GM23338 (cell line): ENCODE results near the gene GSTT4. TPM values are rescaled to one million over a fixed set of nuclear protein-coding genes. Genes with fewer than 3 reads are reported as not detected.

Experiments
- ATAC-seq: fragments of 200-7000 bp; cut with Tn5 transposase; 3 replicates; pipeline ENCODE4 v1.9.1; 2020
- DNase-seq: peaks from one replicate; pipeline ENCODE4 v3.0.0-alpha.2; 2015; ENCODE audit warnings: low spot score
- H2AFZ ChIP-seq: fragments of 200-600 bp; sonication (generic); 2 replicates; pipeline ENCODE4 v1.8.0; 2016; ENCODE audit warnings: antibody characterized with exemption, mild to moderate bottlenecking, moderate library complexity
- H3F3A ChIP-seq: fragments of 200-600 bp; sonication (generic); replicated peaks from 2 replicates; pipeline ENCODE4 v1.8.0; 2017; ENCODE audit warnings: antibody characterized with exemption, mixed run types, low read depth
- H3K27ac ChIP-seq: fragments of 200-600 bp; sonication (generic); 2 replicates; pipeline ENCODE4 v1.6.1; 2016; ENCODE audit warnings: low read depth
- H3K27me3 ChIP-seq: fragments of 200-600 bp; sonication (generic); 2 replicates; pipeline ENCODE4 v1.8.0; 2016; ENCODE audit warnings: mild to moderate bottlenecking, mixed run types, moderate library complexity; ENCODE audit not compliant: insufficient read depth
- H3K36me3 ChIP-seq: fragments of 200-600 bp; sonication (generic); 2 replicates; pipeline ENCODE4 v1.8.0; 2016; ENCODE audit warnings: mild to moderate bottlenecking; ENCODE audit not compliant: insufficient read depth
- H3K4me1 ChIP-seq: fragments of 200-600 bp; sonication (generic); 2 replicates; pipeline ENCODE4 v1.8.0; 2016; ENCODE audit warnings: mild to moderate bottlenecking, moderate library complexity; ENCODE audit not compliant: insufficient read depth
- H3K4me2 ChIP-seq: fragments of 200-600 bp; sonication (generic); 2 replicates; pipeline ENCODE4 v1.7.1; 2017; ENCODE audit warnings: mixed run types
- H3K4me3 ChIP-seq: fragments of 200-600 bp; sonication (generic); 2 replicates; pipeline ENCODE4 v1.6.1; 2016; ENCODE audit warnings: mixed run types
- H3K79me2 ChIP-seq: fragments of 200-600 bp; sonication (generic); replicated peaks from 2 replicates; pipeline ENCODE4 v1.8.0; 2017; ENCODE audit warnings: mild to moderate bottlenecking; ENCODE audit not compliant: insufficient read depth
- H3K9me2 ChIP-seq: fragments of 200-600 bp; sonication (generic); 2 replicates; pipeline ENCODE4 v1.8.0; 2017; ENCODE audit not compliant: insufficient read depth
- H4K20me1 ChIP-seq: fragments of 200-600 bp; sonication (generic); replicated peaks from 2 replicates; pipeline ENCODE4 v1.8.0; 2017; ENCODE audit warnings: mild to moderate bottlenecking; ENCODE audit not compliant: insufficient read depth
- H3K27ac Mint-ChIP-seq: 2 replicates; pipeline ENCODE4 v1.8.0; 2020; ENCODE audit warnings: inconsistent platforms, mild to moderate bottlenecking, moderate library complexity, mixed read lengths
- H3K27me3 Mint-ChIP-seq: 3 replicates; pipeline ENCODE4 v1.8.0; 2022; ENCODE audit warnings: low read depth, mild to moderate bottlenecking, moderate library complexity, mixed read lengths, inconsistent platforms; ENCODE audit not compliant: insufficient read depth, poor library complexity
- H3K36me3 Mint-ChIP-seq: 3 replicates; pipeline ENCODE4 v1.8.0; 2021; ENCODE audit warnings: low read depth, mild to moderate bottlenecking, inconsistent platforms, moderate library complexity, mixed read lengths
- H3K4me1 Mint-ChIP-seq: 3 replicates; pipeline ENCODE4 v1.8.0; 2020; ENCODE audit warnings: mild to moderate bottlenecking, inconsistent platforms, mixed read lengths
- H3K4me3 Mint-ChIP-seq: 3 replicates; pipeline ENCODE4 v1.8.0; 2021; ENCODE audit warnings: moderate library complexity, mild to moderate bottlenecking, inconsistent platforms, mixed read lengths
- H3K9me3 Mint-ChIP-seq: 3 replicates; pipeline ENCODE4 v1.8.0; 2020; ENCODE audit warnings: moderate library complexity, mild to moderate bottlenecking, inconsistent platforms, mixed read lengths
- CREB1 ChIP-seq: fragments of 250-450 bp; sonication (Bioruptor Pico); IDR thresholded peaks from 2 replicates; pipeline ENCODE4 v1.5.0; 2020; ENCODE audit warnings: low read depth, mild to moderate bottlenecking, moderate library complexity
- EZH2 ChIP-seq: fragments of 200-600 bp; sonication (generic); IDR thresholded peaks from one replicate; pipeline ENCODE4 v1.8.0; 2017; ENCODE audit warnings: antibody characterized with exemption, mild to moderate bottlenecking, low read depth; ENCODE audit not compliant: unreplicated experiment
- EZH2phosphoT487 ChIP-seq: fragments of 200-600 bp; sonication (generic); IDR thresholded peaks from one replicate; pipeline ENCODE4 v1.8.1; 2018; ENCODE audit warnings: antibody characterized with exemption; ENCODE audit not compliant: unreplicated experiment
- JUNB ChIP-seq: IDR thresholded peaks from one replicate; pipeline ENCODE4 v1.6.1; 2016; ENCODE audit warnings: antibody characterized with exemption; ENCODE audit not compliant: unreplicated experiment
- NANOG ChIP-seq: IDR thresholded peaks from 2 replicates; pipeline ENCODE4 v1.6.1; 2016; ENCODE audit warnings: antibody characterized with exemption, borderline replicate concordance
- POLR2AphosphoS5 ChIP-seq: IDR thresholded peaks from 2 replicates; pipeline ENCODE4 v1.6.1; 2016; ENCODE audit warnings: antibody characterized with exemption, low read depth
- STAT1 ChIP-seq: IDR thresholded peaks from one replicate; pipeline ENCODE4 v1.6.1; 2016; ENCODE audit warnings: antibody characterized with exemption; ENCODE audit not compliant: unreplicated experiment
- ZNF114 ChIP-seq: fragments of 250-450 bp; sonication (Bioruptor Pico); IDR thresholded peaks from 2 replicates; pipeline ENCODE4 v1.5.0; 2020; ENCODE audit warnings: mild to moderate bottlenecking, moderate library complexity
- ZNF331 ChIP-seq: fragments of 250-450 bp; sonication (Bioruptor Pico); IDR thresholded peaks from 2 replicates; pipeline ENCODE4 v1.5.0; 2020; ENCODE audit warnings: low read depth, mild to moderate bottlenecking, moderate library complexity
- polyA plus RNA-seq: library from polyadenylated mRNA; unstranded; fragments of >200 nt; fragmentation: Nextera tagmentation; extraction: Ambion mirVana; gene quantifications from 2 replicates; pipeline ENCODE4 v1.2.1, GENCODE V29; 2016
- total RNA-seq: library from RNA; depleted of rRNA; stranded (reverse); fragments of >200 nt; shearing (Covaris generic); gene quantifications from 2 replicates; pipeline ENCODE4 v1.2.3, GENCODE V29; 2014
- TF ChIP-seq, protein P1 (sequence below): fragments of 250-450 bp; sonication (Bioruptor Pico); IDR thresholded peaks from 2 replicates; pipeline ENCODE4 v1.5.0; 2020; ENCODE audit warnings: mild to moderate bottlenecking, moderate library complexity
- TF ChIP-seq, protein P2 (sequence below), 2 experiments: fragments of 200-600 bp in 1 of 2; sonication (generic) in 1 of 2; conservative IDR thresholded peaks; 2 replicates each; pipeline versions ENCODE4 v1.5.1 to v1.6.1; 2016 to 2017; ENCODE audit warnings: antibody characterized with exemption in 2 of 2, low read depth in 2 of 2, mild to moderate bottlenecking in 2 of 2, moderate library complexity in 1 of 2
- TF ChIP-seq, protein P3 (sequence below): IDR thresholded peaks from one replicate; pipeline ENCODE4 v1.6.1; 2018; ENCODE audit warnings: antibody characterized with exemption; ENCODE audit not compliant: unreplicated experiment
- TF ChIP-seq, protein P4 (sequence below): IDR thresholded peaks from 2 replicates; pipeline ENCODE4 v1.6.1; 2016; ENCODE audit warnings: antibody characterized with exemption

Gene GSTT4
- total and polyA plus RNA-seq, 2 experiments from 2014 or later = not detected

DNA sequence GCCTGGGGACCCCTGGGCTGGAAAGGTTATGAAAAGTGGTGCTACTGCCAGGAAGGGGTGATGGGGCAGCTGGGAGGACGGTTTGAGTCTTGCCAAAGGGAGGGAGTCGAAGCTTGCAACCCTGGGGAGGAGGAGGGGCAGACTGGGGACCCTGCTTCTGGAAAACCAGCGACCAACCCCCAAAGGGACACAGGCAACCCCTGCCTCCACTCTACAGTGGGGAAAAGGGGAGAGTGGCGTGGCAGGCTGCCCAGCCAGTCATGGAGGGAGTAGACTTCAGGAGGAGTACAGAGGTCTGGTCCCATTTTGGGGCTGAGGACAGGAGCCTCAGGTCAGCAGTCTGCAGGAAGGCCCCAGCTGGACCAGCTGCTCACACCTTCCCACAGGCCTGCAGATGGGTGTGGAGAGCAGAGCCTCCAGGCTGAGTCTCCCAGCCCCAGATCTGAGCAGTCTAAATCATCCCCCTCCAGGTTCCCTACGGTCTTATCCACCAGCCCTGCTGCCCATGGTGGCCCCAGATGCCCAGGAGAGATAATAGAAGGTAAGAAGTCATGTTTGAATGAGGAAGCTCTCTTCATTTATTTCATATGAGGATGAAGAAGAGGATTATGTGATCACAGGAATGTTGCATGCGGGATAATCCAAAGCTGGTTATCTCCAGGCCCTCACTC, 34.3 kb downstream of the GSTT4 start:
- no peak overlapping the region for H3K27ac Mint-ChIP-seq
- H3K4me2 ChIP-seq = no peak overlapping the region

More for the DNA sequence above, 34.3 kb downstream of the GSTT4 start:
- no peak overlapping the region for H3K4me3 Mint-ChIP-seq
- TF ChIP-seq ZNF331 (CRISPR knock-in tag) = no peak
- no peak for TF ChIP-seq EZH2
- no peak for TF ChIP-seq POLR2AphosphoS5
- TF ChIP-seq JUNB = no peak
- TF ChIP-seq, protein P1, sequence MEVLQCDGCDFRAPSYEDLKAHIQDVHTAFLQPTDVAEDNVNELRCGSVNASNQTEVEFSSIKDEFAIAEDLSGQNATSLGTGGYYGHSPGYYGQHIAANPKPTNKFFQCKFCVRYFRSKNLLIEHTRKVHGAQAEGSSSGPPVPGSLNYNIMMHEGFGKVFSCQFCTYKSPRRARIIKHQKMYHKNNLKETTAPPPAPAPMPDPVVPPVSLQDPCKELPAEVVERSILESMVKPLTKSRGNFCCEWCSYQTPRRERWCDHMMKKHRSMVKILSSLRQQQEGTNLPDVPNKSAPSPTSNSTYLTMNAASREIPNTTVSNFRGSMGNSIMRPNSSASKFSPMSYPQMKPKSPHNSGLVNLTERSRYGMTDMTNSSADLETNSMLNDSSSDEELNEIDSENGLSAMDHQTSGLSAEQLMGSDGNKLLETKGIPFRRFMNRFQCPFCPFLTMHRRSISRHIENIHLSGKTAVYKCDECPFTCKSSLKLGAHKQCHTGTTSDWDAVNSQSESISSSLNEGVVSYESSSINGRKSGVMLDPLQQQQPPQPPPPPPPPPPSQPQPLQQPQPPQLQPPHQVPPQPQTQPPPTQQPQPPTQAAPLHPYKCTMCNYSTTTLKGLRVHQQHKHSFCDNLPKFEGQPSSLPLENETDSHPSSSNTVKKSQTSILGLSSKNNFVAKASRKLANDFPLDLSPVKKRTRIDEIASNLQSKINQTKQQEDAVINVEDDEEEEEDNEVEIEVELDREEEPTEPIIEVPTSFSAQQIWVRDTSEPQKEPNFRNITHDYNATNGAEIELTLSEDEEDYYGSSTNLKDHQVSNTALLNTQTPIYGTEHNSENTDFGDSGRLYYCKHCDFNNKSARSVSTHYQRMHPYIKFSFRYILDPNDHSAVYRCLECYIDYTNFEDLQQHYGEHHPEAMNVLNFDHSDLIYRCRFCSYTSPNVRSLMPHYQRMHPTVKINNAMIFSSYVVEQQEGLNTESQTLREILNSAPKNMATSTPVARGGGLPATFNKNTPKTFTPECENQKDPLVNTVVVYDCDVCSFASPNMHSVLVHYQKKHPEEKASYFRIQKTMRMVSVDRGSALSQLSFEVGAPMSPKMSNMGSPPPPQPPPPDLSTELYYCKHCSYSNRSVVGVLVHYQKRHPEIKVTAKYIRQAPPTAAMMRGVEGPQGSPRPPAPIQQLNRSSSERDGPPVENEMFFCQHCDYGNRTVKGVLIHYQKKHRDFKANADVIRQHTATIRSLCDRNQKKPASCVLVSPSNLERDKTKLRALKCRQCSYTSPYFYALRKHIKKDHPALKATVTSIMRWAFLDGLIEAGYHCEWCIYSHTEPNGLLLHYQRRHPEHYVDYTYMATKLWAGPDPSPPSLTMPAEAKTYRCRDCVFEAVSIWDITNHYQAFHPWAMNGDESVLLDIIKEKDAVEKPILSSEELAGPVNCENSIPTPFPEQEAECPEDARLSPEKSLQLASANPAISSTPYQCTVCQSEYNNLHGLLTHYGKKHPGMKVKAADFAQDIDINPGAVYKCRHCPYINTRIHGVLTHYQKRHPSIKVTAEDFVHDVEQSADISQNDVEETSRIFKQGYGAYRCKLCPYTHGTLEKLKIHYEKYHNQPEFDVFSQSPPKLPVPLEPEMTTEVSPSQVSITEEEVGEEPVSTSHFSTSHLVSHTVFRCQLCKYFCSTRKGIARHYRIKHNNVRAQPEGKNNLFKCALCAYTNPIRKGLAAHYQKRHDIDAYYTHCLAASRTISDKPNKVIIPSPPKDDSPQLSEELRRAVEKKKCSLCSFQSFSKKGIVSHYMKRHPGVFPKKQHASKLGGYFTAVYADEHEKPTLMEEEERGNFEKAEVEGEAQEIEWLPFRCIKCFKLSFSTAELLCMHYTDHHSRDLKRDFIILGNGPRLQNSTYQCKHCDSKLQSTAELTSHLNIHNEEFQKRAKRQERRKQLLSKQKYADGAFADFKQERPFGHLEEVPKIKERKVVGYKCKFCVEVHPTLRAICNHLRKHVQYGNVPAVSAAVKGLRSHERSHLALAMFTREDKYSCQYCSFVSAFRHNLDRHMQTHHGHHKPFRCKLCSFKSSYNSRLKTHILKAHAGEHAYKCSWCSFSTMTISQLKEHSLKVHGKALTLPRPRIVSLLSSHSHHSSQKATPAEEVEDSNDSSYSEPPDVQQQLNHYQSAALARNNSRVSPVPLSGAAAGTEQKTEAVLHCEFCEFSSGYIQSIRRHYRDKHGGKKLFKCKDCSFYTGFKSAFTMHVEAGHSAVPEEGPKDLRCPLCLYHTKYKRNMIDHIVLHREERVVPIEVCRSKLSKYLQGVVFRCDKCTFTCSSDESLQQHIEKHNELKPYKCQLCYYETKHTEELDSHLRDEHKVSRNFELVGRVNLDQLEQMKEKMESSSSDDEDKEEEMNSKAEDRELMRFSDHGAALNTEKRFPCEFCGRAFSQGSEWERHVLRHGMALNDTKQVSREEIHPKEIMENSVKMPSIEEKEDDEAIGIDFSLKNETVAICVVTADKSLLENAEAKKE (CRISPR knock-in tag) = no peak
- no peak for TF ChIP-seq NANOG
- TF ChIP-seq EZH2phosphoT487 = no peak
- no peak for TF ChIP-seq ZNF114 (CRISPR knock-in tag)
- TF ChIP-seq, protein P2, sequence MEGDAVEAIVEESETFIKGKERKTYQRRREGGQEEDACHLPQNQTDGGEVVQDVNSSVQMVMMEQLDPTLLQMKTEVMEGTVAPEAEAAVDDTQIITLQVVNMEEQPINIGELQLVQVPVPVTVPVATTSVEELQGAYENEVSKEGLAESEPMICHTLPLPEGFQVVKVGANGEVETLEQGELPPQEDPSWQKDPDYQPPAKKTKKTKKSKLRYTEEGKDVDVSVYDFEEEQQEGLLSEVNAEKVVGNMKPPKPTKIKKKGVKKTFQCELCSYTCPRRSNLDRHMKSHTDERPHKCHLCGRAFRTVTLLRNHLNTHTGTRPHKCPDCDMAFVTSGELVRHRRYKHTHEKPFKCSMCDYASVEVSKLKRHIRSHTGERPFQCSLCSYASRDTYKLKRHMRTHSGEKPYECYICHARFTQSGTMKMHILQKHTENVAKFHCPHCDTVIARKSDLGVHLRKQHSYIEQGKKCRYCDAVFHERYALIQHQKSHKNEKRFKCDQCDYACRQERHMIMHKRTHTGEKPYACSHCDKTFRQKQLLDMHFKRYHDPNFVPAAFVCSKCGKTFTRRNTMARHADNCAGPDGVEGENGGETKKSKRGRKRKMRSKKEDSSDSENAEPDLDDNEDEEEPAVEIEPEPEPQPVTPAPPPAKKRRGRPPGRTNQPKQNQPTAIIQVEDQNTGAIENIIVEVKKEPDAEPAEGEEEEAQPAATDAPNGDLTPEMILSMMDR (conservative IDR thresholded peaks at IDR 0.05; ENCODE audit: low read depth in 2 of 2) = no peak
- TF ChIP-seq STAT1 = no peak
- TF ChIP-seq, protein P3, sequence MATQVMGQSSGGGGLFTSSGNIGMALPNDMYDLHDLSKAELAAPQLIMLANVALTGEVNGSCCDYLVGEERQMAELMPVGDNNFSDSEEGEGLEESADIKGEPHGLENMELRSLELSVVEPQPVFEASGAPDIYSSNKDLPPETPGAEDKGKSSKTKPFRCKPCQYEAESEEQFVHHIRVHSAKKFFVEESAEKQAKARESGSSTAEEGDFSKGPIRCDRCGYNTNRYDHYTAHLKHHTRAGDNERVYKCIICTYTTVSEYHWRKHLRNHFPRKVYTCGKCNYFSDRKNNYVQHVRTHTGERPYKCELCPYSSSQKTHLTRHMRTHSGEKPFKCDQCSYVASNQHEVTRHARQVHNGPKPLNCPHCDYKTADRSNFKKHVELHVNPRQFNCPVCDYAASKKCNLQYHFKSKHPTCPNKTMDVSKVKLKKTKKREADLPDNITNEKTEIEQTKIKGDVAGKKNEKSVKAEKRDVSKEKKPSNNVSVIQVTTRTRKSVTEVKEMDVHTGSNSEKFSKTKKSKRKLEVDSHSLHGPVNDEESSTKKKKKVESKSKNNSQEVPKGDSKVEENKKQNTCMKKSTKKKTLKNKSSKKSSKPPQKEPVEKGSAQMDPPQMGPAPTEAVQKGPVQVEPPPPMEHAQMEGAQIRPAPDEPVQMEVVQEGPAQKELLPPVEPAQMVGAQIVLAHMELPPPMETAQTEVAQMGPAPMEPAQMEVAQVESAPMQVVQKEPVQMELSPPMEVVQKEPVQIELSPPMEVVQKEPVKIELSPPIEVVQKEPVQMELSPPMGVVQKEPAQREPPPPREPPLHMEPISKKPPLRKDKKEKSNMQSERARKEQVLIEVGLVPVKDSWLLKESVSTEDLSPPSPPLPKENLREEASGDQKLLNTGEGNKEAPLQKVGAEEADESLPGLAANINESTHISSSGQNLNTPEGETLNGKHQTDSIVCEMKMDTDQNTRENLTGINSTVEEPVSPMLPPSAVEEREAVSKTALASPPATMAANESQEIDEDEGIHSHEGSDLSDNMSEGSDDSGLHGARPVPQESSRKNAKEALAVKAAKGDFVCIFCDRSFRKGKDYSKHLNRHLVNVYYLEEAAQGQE = no peak
- TF ChIP-seq, protein P4, sequence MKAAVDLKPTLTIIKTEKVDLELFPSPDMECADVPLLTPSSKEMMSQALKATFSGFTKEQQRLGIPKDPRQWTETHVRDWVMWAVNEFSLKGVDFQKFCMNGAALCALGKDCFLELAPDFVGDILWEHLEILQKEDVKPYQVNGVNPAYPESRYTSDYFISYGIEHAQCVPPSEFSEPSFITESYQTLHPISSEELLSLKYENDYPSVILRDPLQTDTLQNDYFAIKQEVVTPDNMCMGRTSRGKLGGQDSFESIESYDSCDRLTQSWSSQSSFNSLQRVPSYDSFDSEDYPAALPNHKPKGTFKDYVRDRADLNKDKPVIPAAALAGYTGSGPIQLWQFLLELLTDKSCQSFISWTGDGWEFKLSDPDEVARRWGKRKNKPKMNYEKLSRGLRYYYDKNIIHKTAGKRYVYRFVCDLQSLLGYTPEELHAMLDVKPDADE = no peak
- TF ChIP-seq CREB1 (CRISPR knock-in tag) = no peak
- no peak overlapping the region for H3K4me3 ChIP-seq
- H3K36me3 Mint-ChIP-seq = peaks cover 30% of the 10 kb centered on the region
- DNase-seq (no peak), ATAC-seq (no peak)
- H4K20me1 ChIP-seq = no peaks in the 10 kb centered on the region; the same call in 1 of the 2 replicates
- H3K9me2 ChIP-seq = no peaks in the 10 kb centered on the region
- H3K27me3 ChIP-seq = no peaks in the 10 kb centered on the region
- no peaks in the 10 kb centered on the region for H3K36me3 ChIP-seq
- H3K27me3 Mint-ChIP-seq = peaks cover 2% of the 10 kb centered on the region
- 0 out of 2 replicates have a peak, but pooled peaks cover 5% of the 10 kb centered on the region for H3F3A ChIP-seq
- no peak overlapping the region for H3K27ac ChIP-seq
- peaks cover 5% of the 10 kb centered on the region; the same call in 1 of the 2 replicates for H3K79me2 ChIP-seq
- no peak overlapping the region for H2AFZ ChIP-seq
- H3K4me1 ChIP-seq = no peaks in the 10 kb centered on the region
- H3K4me1 Mint-ChIP-seq = no peaks in the 10 kb centered on the region
- no peaks in the 10 kb centered on the region; the same call in 2 of the 3 replicates for H3K9me3 Mint-ChIP-seq
